ENCODE data around the gene CADM2. TPM values are rescaled to one million over a fixed set of nuclear protein-coding genes. Genes with fewer than 3 reads are reported as not detected.

The CADM2 gene
- total RNA-seq, 1 experiment from 2014 or later, result 3.7 TPM

DNA sequence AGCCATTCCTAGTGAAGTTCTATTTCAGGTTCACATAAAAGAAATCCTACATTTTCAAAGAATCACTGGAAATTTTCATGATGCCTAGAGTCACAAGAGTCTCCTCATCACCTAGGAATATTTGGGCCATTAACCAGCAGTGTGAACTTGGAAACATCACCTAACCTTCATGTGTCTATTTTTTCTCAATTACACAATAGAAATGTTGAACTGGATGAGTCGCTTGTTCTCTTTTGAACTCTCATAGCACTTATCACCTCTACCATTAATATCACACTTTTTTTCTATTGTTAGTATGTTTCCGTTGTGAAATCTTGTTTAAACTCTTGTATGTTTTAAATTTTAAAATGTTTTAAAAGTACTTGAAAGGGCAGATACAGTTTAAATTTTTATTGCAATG, 371.3 kb downstream of the CADM2 start:
- intact Hi-C loops (cut with micrococcal nuclease; ENCODE audit: unreplicated experiment), result no loop called here
- Histone ChIP-seq H3K4me1 (ENCODE audit: insufficient read depth, low read length, poor library complexity, severe bottlenecking) (no peaks in the 10 kb centered on the region), H3K4me3 (ENCODE audit: low read depth, low read length, poor library complexity, severe bottlenecking) (no peak overlapping the region), H3K27me3 (replicated peaks; ENCODE audit: insufficient read depth, low read depth, low read length, poor library complexity) (no peaks in the 10 kb centered on the region), H3K9me3 (ENCODE audit: low read depth, low read length, poor library complexity, severe bottlenecking) (no peaks in the 10 kb centered on the region), H3K27ac (ENCODE audit: low read depth, low read length, poor library complexity, severe bottlenecking) (no peak overlapping the region), H3K36me3 (ENCODE audit: insufficient read depth, low read length, poor library complexity, severe bottlenecking) (no peaks in the 10 kb centered on the region)
- TF ChIP-seq EZH2 (IDR thresholded peaks at IDR 0.05; ENCODE audit: borderline replicate concordance, low read depth, low read length, poor library complexity, severe bottlenecking), result no peak
- TF ChIP-seq, protein P1, sequence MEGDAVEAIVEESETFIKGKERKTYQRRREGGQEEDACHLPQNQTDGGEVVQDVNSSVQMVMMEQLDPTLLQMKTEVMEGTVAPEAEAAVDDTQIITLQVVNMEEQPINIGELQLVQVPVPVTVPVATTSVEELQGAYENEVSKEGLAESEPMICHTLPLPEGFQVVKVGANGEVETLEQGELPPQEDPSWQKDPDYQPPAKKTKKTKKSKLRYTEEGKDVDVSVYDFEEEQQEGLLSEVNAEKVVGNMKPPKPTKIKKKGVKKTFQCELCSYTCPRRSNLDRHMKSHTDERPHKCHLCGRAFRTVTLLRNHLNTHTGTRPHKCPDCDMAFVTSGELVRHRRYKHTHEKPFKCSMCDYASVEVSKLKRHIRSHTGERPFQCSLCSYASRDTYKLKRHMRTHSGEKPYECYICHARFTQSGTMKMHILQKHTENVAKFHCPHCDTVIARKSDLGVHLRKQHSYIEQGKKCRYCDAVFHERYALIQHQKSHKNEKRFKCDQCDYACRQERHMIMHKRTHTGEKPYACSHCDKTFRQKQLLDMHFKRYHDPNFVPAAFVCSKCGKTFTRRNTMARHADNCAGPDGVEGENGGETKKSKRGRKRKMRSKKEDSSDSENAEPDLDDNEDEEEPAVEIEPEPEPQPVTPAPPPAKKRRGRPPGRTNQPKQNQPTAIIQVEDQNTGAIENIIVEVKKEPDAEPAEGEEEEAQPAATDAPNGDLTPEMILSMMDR (conservative IDR thresholded peaks at IDR 0.05; ENCODE audit: low read depth, low read length), result no peak
- BruUV-seq (replicated peaks), result no TSS peak
- ChIA-PET POLR2A (ENCODE audit: low non-redundant PET) (no interaction called here), CTCF (no interaction called here)
- no peak for DNase-seq (ENCODE audit: low spot score)

DNA sequence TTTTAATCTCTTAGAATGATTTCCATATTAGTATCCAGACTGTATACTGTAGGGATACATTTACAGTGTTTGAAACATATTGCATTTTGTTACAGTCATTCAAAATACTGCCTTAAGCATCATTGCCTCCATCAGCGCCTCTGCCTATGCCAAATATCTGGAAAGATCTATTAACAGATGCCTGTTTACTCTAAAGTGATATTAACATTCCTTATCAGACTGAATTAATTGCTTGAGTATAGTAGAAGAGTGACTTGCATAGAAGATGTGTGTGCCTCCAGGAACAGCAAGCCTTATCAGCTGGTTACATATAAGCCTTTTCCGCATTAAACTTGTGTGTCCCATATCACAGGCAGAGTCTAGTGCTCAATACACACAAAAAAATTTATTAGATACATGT, 379.1 kb downstream of the CADM2 start:
- BruUV-seq (replicated peaks), result no TSS peak
- Histone ChIP-seq H3K27ac (ENCODE audit: low read depth, low read length, poor library complexity, severe bottlenecking) (no peak overlapping the region), H3K36me3 (ENCODE audit: insufficient read depth, low read length, poor library complexity, severe bottlenecking) (no peaks in the 10 kb centered on the region), H3K27me3 (replicated peaks; ENCODE audit: insufficient read depth, low read depth, low read length, poor library complexity) (no peaks in the 10 kb centered on the region), H3K4me3 (ENCODE audit: low read depth, low read length, poor library complexity, severe bottlenecking) (no peak overlapping the region), H3K4me1 (ENCODE audit: insufficient read depth, low read length, poor library complexity, severe bottlenecking) (no peaks in the 10 kb centered on the region), H3K9me3 (ENCODE audit: low read depth, low read length, poor library complexity, severe bottlenecking) (no peaks in the 10 kb centered on the region)
- no peak for DNase-seq (ENCODE audit: low spot score)
- ChIA-PET CTCF (no interaction called here), POLR2A (ENCODE audit: low non-redundant PET) (no interaction called here)
- TF ChIP-seq EZH2 (IDR thresholded peaks at IDR 0.05; ENCODE audit: borderline replicate concordance, low read depth, low read length, poor library complexity, severe bottlenecking), result no peak
- TF ChIP-seq, protein P1 (conservative IDR thresholded peaks at IDR 0.05; ENCODE audit: low read depth, low read length), result no peak
- intact Hi-C loops (cut with micrococcal nuclease; ENCODE audit: unreplicated experiment), result no loop called here

DNA sequence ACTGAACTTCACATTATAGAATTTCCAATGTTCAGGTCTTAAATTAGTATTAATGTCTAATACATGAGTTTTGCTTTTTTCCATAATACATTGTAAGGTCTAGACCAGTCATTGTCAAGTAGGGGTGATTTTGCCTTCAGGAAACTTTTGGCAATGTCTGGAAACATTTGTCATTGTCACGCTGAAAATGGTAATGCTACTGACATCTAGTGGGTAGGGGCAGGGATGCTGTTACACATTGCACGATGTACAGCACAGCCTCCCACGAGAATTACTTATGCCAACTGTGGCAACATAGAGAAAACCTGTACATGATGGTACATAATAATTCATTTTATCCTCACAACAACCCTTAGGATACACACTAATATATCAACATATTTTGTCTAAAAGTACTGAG, 384.1 kb downstream of the CADM2 start:
- TF ChIP-seq, protein P1 (conservative IDR thresholded peaks at IDR 0.05; ENCODE audit: low read depth, low read length), result peak; percentile 63
- TF ChIP-seq EZH2 (IDR thresholded peaks at IDR 0.05; ENCODE audit: borderline replicate concordance, low read depth, low read length, poor library complexity, severe bottlenecking), result no peak
- ChIA-PET CTCF (no interaction called here), POLR2A (ENCODE audit: low non-redundant PET) (no interaction called here)
- H3K4me3 ChIP-seq (ENCODE audit: low read depth, low read length, poor library complexity, severe bottlenecking), result no peak overlapping the region
- H3K36me3 ChIP-seq (ENCODE audit: insufficient read depth, low read length, poor library complexity, severe bottlenecking), result no peaks in the 10 kb centered on the region
- intact Hi-C loops (cut with micrococcal nuclease; ENCODE audit: unreplicated experiment), result loop anchor here (5.0 kb wide), 1 partner anchor 796 kb away; no protein-coding TSS in a partner anchor
- DNase-seq (ENCODE audit: low spot score), result peak; percentile 68
- no peaks in the 10 kb centered on the region for H3K27me3 ChIP-seq (replicated peaks; ENCODE audit: insufficient read depth, low read depth, low read length, poor library complexity)
- H3K27ac ChIP-seq (ENCODE audit: low read depth, low read length, poor library complexity, severe bottlenecking), result no peak overlapping the region
- H3K9me3 ChIP-seq (ENCODE audit: low read depth, low read length, poor library complexity, severe bottlenecking), result no peaks in the 10 kb centered on the region
- no TSS peak for BruUV-seq (replicated peaks)
- H3K4me1 ChIP-seq (ENCODE audit: insufficient read depth, low read length, poor library complexity, severe bottlenecking), result no peaks in the 10 kb centered on the region

All from A673 (cell line).